Measurements from ENCODE around the gene CLSTN2. TPM values are rescaled to one million over a fixed set of nuclear protein-coding genes. Genes with fewer than 3 reads are reported as not detected.

The CLSTN2 gene
- total RNA-seq, 1 experiment from 2014 or later: 0.07 TPM

DNA sequence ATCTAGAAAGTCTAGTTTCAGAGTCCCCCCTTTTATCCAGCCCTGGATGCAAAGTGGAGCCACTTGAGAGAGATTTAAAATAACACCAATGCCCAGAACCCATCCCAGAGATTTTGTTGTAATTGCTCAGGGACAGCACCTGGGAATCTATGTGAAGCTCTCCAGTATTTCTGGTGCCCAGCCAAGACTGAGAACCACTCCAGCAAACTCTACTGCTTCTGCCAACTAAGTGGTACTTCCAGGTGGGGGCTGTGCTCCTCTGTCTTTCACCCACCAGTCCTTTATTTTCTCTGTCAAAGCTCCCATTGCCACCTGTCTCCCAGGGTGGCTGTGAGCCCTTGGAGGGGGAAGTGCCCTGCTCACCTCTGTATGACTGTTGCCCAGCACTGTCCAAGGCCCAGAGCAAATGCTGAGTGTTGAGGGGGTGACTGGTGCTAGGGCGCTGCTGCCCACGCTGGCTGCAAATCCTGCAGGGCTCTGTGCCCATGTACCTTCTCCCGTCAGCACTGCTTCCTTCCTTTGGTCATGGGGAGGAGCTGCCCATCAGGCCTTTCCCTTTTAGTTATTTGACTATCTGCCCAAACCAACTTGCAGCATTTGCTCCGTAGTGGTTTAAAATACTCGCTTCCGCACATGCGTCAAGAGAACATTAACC is 9.4 kb downstream of the CLSTN2 start:
- Mint-ChIP-seq H3K4me3 (ENCODE audit: low read depth, unreplicated experiment) (no peak overlapping the region), H3K36me3 (ENCODE audit: insufficient read depth, unreplicated experiment) (no peaks in the 10 kb centered on the region), H3K9me3 (ENCODE audit: low read depth, unreplicated experiment) (no peaks in the 10 kb centered on the region), H3K27me3 (ENCODE audit: unreplicated experiment) (peaks cover 72% of the 10 kb centered on the region), H3K4me1 (ENCODE audit: low read depth, unreplicated experiment) (no peaks in the 10 kb centered on the region), H3K27ac (ENCODE audit: unreplicated experiment) (no peak overlapping the region)
- TF ChIP-seq, protein P1, sequence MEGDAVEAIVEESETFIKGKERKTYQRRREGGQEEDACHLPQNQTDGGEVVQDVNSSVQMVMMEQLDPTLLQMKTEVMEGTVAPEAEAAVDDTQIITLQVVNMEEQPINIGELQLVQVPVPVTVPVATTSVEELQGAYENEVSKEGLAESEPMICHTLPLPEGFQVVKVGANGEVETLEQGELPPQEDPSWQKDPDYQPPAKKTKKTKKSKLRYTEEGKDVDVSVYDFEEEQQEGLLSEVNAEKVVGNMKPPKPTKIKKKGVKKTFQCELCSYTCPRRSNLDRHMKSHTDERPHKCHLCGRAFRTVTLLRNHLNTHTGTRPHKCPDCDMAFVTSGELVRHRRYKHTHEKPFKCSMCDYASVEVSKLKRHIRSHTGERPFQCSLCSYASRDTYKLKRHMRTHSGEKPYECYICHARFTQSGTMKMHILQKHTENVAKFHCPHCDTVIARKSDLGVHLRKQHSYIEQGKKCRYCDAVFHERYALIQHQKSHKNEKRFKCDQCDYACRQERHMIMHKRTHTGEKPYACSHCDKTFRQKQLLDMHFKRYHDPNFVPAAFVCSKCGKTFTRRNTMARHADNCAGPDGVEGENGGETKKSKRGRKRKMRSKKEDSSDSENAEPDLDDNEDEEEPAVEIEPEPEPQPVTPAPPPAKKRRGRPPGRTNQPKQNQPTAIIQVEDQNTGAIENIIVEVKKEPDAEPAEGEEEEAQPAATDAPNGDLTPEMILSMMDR (IDR thresholded peaks at IDR 0.05; ENCODE audit: unreplicated experiment): no peak
- BruUV-seq (replicated peaks): no TSS peak
- intact Hi-C loops (cut with micrococcal nuclease; ENCODE audit: unreplicated experiment): no loop called here
- no peak for DNase-seq
- CTCF ChIA-PET: no interaction called here

DNA sequence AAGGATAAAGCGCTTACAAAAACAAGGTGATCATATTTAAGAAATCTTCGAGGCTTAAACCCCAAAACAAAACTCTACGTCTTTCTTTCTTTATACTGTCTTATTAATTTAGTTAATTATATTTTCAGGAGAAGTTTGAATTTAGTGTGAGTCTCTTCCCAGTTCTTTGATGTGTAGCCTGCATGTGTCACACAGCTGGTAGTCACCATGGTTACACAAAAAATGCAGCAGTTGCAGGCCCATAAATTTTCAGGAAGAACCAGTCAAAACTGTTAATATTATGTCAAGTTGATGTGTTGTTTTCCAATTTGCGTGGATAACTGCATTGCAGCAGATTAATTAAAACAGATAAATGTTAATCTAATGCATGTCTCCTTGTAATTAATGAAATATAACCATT is 10.4 kb downstream of the CLSTN2 start:
- no TSS peak for BruUV-seq (replicated peaks)
- intact Hi-C loops (cut with micrococcal nuclease; ENCODE audit: unreplicated experiment): no loop called here
- TF ChIP-seq, protein P1 (IDR thresholded peaks at IDR 0.05; ENCODE audit: unreplicated experiment): no peak
- Mint-ChIP-seq H3K9me3 (ENCODE audit: low read depth, unreplicated experiment) (no peaks in the 10 kb centered on the region), H3K27me3 (ENCODE audit: unreplicated experiment) (peaks cover 72% of the 10 kb centered on the region), H3K4me1 (ENCODE audit: low read depth, unreplicated experiment) (no peaks in the 10 kb centered on the region), H3K27ac (ENCODE audit: unreplicated experiment) (no peak overlapping the region), H3K36me3 (ENCODE audit: insufficient read depth, unreplicated experiment) (no peaks in the 10 kb centered on the region), H3K4me3 (ENCODE audit: low read depth, unreplicated experiment) (no peak overlapping the region)
- no peak for DNase-seq
- CTCF ChIA-PET: no interaction called here

DNA sequence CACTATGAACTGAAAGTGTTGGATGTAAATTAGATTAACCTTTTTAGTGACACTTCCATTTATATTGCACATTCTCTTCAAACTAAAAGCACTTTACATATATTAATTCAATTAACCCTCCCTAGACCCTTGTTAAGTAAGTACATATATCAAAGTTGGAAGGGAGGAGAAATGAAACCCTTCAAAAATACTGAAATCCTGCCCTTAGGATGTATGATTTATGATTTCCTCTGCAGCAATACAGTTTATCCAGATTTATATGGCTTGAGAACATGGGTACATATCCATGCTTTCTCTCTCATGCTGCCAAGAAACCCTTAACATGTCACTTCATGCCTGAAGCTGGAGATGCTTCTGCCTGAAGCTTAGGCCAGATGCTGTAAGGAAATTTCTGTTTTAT is 11.0 kb downstream of the CLSTN2 start:
- H3K4me1 Mint-ChIP-seq (ENCODE audit: low read depth, unreplicated experiment): no peaks in the 10 kb centered on the region
- no peak for DNase-seq
- TF ChIP-seq, protein P1 (IDR thresholded peaks at IDR 0.05; ENCODE audit: unreplicated experiment): no peak
- intact Hi-C loops (cut with micrococcal nuclease; ENCODE audit: unreplicated experiment): no loop called here
- H3K27me3 Mint-ChIP-seq (ENCODE audit: unreplicated experiment): peaks cover 70% of the 10 kb centered on the region
- BruUV-seq (replicated peaks): no TSS peak
- H3K27ac Mint-ChIP-seq (ENCODE audit: unreplicated experiment): no peak overlapping the region
- no peak overlapping the region for H3K4me3 Mint-ChIP-seq (ENCODE audit: low read depth, unreplicated experiment)
- H3K36me3 Mint-ChIP-seq (ENCODE audit: insufficient read depth, unreplicated experiment): no peaks in the 10 kb centered on the region
- CTCF ChIA-PET: interaction anchor here (1.4 kb wide), 1 partner anchor 8 kb away, joined by 3 read pairs; no protein-coding TSS in a partner anchor
- no peaks in the 10 kb centered on the region for H3K9me3 Mint-ChIP-seq (ENCODE audit: low read depth, unreplicated experiment)

DNA sequence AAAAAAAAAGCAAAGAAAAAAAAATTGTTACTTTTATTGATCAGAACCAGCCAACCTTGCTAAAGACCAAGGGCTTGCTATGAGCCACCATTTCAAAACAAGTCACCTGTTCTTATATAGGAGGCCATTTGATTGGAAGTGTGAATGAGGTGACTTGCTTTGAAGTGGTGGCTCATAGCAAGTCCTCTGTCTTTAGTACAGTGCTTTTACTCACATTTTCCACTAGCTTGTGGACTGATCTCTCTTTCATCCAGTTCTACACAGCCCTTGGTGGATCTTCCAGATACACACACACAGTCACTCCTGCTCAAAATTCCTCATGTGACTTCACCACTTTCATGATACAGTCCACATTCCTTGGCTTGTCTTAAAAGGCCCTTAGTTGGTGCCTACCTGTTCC is 13.5 kb downstream of the CLSTN2 start:
- Mint-ChIP-seq H3K4me3 (ENCODE audit: low read depth, unreplicated experiment) (no peak overlapping the region), H3K9me3 (ENCODE audit: low read depth, unreplicated experiment) (no peaks in the 10 kb centered on the region), H3K27ac (ENCODE audit: unreplicated experiment) (no peak overlapping the region), H3K4me1 (ENCODE audit: low read depth, unreplicated experiment) (no peaks in the 10 kb centered on the region), H3K27me3 (ENCODE audit: unreplicated experiment) (peaks cover 66% of the 10 kb centered on the region), H3K36me3 (ENCODE audit: insufficient read depth, unreplicated experiment) (no peaks in the 10 kb centered on the region)
- no TSS peak for BruUV-seq (replicated peaks)
- TF ChIP-seq, protein P1 (IDR thresholded peaks at IDR 0.05; ENCODE audit: unreplicated experiment): no peak
- CTCF ChIA-PET: no interaction called here
- no peak for DNase-seq
- intact Hi-C loops (cut with micrococcal nuclease; ENCODE audit: unreplicated experiment): no loop called here
